HG03432 (cell line): ENCODE data around the gene ZKSCAN5.

Experiments
- ATAC-seq: cut with Tn5 transposase; IDR thresholded peaks from one replicate; pipeline ENCODE4 v1.9.1; 2021; ENCODE audit warnings: mild to moderate bottlenecking, moderate library complexity; ENCODE audit not compliant: unreplicated experiment

The ZKSCAN5 gene

GRCh38 chr7:99504603-99505323 is at the start of gene ZKSCAN5:
Gene ZKSCAN5 (plus strand): TSS chr7:99504662. CDS start chr7:99506045, 1,383 bp downstream.
- peak; percentile 82 for ATAC-seq

GRCh38 chr7:99455874-99456273 is 48.6 kb upstream of the ZKSCAN5 start:
- no peak for ATAC-seq

- no peak for ATAC-seq
Observed at GRCh38 chr7:99456288-99456687, 48.2 kb upstream of the ZKSCAN5 start.

GRCh38 chr7:99457050-99457649 is 47.3 kb upstream of the ZKSCAN5 start:
- no peak for ATAC-seq

GRCh38 chr7:99457650-99458493 is 46.6 kb upstream of the ZKSCAN5 start:
- ATAC-seq, result no peak

- ATAC-seq, result no peak
Observed at GRCh38 chr7:99459087-99459486, 45.4 kb upstream of the ZKSCAN5 start.

- ATAC-seq, result no peak
Observed at GRCh38 chr7:99460651-99461050, 43.8 kb upstream of the ZKSCAN5 start.

- ATAC-seq, result no peak
Observed at GRCh38 chr7:99461221-99461620, 43.2 kb upstream of the ZKSCAN5 start.

GRCh38 chr7:99465421-99465768 is 39.1 kb upstream of the ZKSCAN5 start:
- ATAC-seq, result no peak

- ATAC-seq, result no peak
Observed at GRCh38 chr7:99468336-99468918, 36.0 kb upstream of the ZKSCAN5 start.

- no peak for ATAC-seq
Observed at GRCh38 chr7:99469381-99470065, 34.9 kb upstream of the ZKSCAN5 start.

GRCh38 chr7:99472561-99473314 is 31.7 kb upstream of the ZKSCAN5 start, which contains the start of gene ZNF789:
Gene ZNF789 (plus strand): TSS chr7:99472890. CDS start chr7:99476457, 3,567 bp downstream.
- ATAC-seq, result peak; percentile 97

- ATAC-seq, result no peak
Observed at GRCh38 chr7:99473315-99473596, 31.2 kb upstream of the ZKSCAN5 start.

- no peak for ATAC-seq
Observed at GRCh38 chr7:99476107-99476506, 28.4 kb upstream of the ZKSCAN5 start.

GRCh38 chr7:99478464-99479440 is 25.7 kb upstream of the ZKSCAN5 start:
- no peak for ATAC-seq

GRCh38 chr7:99485094-99485493 is 19.4 kb upstream of the ZKSCAN5 start:
- no peak for ATAC-seq

GRCh38 chr7:99489235-99489634 is 15.2 kb upstream of the ZKSCAN5 start:
- no peak for ATAC-seq

GRCh38 chr7:99490878-99491277 is 13.6 kb upstream of the ZKSCAN5 start:
- no peak for ATAC-seq

GRCh38 chr7:99493823-99494222 is 10.6 kb upstream of the ZKSCAN5 start:
- ATAC-seq, result no peak
